Activated CD8-positive, alpha-beta T cell treated with anti-CD3 and anti-CD28 coated beads for 36 hours (primary cell): ENCODE measurements around the gene MAST4. TPM values are rescaled to one million over a fixed set of nuclear protein-coding genes. Genes with fewer than 3 reads are reported as not detected.
A peak's percentile ranks its signal among the peaks of the same experiment; 100 is the strongest.

Experiments used
- ATAC-seq: fragments of 200-7000 bp; cut with Tn5 transposase; one replicate; pipeline ENCODE4 v1.10.0; 2021; ENCODE audit warnings: mild to moderate bottlenecking, moderate library complexity
- CTCF ChIA-PET: fragments of 350-600 bp; sonication (Branson Sonifier 250); formaldehyde crosslinking; loops from one replicate; lab custom pipeline; 2021; ENCODE audit warnings: antibody characterized with exemption; lab: Charles Lee
- POLR2A ChIA-PET: fragments of 350-600 bp; sonication (Branson Sonifier 250); formaldehyde crosslinking; loops from one replicate; lab custom pipeline; 2021; ENCODE audit warnings: antibody characterized with exemption; lab: Charles Lee
- DNase-seq: peaks from one replicate; pipeline ENCODE4 v3.0.0-alpha.2; 2020
- H3K27ac Mint-ChIP-seq: one replicate; pipeline ENCODE4 v1.8.0; 2021; ENCODE audit warnings: mild to moderate bottlenecking, mixed read lengths
- H3K27me3 Mint-ChIP-seq: one replicate; pipeline ENCODE4 v1.8.0; 2021; ENCODE audit warnings: mixed read lengths
- H3K36me3 Mint-ChIP-seq: one replicate; pipeline ENCODE4 v1.8.0; 2021; ENCODE audit warnings: low read depth, mixed read lengths
- H3K4me1 Mint-ChIP-seq: one replicate; pipeline ENCODE4 v1.8.0; 2021; ENCODE audit warnings: low read depth, mixed read lengths
- H3K4me3 Mint-ChIP-seq: one replicate; pipeline ENCODE4 v1.8.0; 2021; ENCODE audit warnings: mild to moderate bottlenecking, moderate library complexity, mixed read lengths
- H3K9me3 Mint-ChIP-seq: one replicate; pipeline ENCODE4 v1.8.0; 2021; ENCODE audit warnings: mixed read lengths
- intact Hi-C: fragments of 100-400 bp; cut with micrococcal nuclease; formaldehyde crosslinking; loops from one replicate; pipeline ENCODE4 v1.10.0; 2022
- total RNA-seq, 2 experiments: library from RNA; stranded (reverse); gene quantifications; one replicate each; pipeline ENCODE4 v1.2.3, GENCODE V29; 2021
- TF ChIP-seq, protein P1 (sequence below): fragments of 200-600 bp; IDR thresholded peaks from one replicate; pipeline ENCODE4 v1.8.0; 2022; ENCODE audit warnings: antibody characterized with exemption, mild to moderate bottlenecking

MAST4 gene
- 10 to 100 TPM in 1 of 2 experiments, 1 to 10 TPM in 1; 7.6 to 10.0 TPM for total RNA-seq

DNA sequence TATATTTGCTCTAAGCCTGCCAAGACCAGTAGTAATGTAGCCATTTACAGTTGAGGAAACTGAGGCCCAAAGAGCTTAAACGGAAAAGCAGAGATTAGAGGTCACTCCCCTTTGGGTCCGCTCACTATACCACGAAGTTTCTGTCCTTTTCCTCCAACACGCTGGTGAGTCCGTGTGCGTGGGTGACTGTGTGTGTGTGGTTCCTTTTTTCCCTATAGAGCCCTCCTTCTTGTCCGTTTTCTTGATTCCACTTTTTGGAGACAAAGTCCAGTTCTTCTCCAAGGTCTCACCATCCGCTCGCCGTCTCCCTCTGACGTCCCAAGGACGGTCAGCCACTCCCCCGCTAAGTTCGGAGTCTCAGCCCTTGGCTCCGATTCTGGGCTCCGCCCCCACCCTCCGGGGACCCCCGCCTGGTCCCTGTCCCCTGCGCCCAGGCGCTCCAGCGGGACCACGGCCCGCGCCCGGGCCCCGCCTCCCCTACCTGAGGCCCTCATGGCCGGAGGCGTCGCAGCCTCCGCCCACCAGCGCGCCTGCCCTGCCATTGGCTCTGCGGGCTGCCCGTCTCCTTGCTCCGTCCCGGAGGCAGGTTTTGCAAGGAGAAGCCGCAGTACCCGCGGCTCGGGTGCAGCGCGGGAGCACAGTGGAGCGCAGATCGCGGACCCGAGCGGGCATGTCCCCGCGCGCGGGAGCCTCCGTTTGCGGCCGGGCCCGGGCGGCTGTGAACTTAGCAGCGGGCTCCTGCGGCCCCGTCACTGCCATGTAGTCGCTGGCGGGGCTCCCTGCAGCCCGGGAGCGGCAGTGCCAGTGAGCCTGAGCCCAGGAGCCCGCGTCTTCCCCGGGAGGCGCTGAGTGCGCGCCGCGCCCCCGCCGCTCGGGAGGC, at the start of gene MAST4:
MAST4 (plus strand) TSS at position 638 of the 880 bp plus-strand sequence. CDS start 263 bp downstream, outside the sequence.
- ChIA-PET CTCF (no interaction called here), POLR2A (no interaction called here)
- peak within 1 kb of the TSS; percentile 68 for H3K4me3 Mint-ChIP-seq
- no peaks in the 10 kb centered on the region for H3K36me3 Mint-ChIP-seq
- TF ChIP-seq, protein P1, sequence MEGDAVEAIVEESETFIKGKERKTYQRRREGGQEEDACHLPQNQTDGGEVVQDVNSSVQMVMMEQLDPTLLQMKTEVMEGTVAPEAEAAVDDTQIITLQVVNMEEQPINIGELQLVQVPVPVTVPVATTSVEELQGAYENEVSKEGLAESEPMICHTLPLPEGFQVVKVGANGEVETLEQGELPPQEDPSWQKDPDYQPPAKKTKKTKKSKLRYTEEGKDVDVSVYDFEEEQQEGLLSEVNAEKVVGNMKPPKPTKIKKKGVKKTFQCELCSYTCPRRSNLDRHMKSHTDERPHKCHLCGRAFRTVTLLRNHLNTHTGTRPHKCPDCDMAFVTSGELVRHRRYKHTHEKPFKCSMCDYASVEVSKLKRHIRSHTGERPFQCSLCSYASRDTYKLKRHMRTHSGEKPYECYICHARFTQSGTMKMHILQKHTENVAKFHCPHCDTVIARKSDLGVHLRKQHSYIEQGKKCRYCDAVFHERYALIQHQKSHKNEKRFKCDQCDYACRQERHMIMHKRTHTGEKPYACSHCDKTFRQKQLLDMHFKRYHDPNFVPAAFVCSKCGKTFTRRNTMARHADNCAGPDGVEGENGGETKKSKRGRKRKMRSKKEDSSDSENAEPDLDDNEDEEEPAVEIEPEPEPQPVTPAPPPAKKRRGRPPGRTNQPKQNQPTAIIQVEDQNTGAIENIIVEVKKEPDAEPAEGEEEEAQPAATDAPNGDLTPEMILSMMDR = no peak
- peaks cover 67% of the 10 kb centered on the region for H3K27me3 Mint-ChIP-seq
- no peaks in the 10 kb centered on the region for H3K9me3 Mint-ChIP-seq
- intact Hi-C loops = no loop called here
- peaks cover 8% of the 10 kb centered on the region for H3K4me1 Mint-ChIP-seq
- DNase-seq (peak; percentile 75), ATAC-seq (peak; percentile 95)
- H3K27ac Mint-ChIP-seq = no peak within 1 kb of the TSS

DNA sequence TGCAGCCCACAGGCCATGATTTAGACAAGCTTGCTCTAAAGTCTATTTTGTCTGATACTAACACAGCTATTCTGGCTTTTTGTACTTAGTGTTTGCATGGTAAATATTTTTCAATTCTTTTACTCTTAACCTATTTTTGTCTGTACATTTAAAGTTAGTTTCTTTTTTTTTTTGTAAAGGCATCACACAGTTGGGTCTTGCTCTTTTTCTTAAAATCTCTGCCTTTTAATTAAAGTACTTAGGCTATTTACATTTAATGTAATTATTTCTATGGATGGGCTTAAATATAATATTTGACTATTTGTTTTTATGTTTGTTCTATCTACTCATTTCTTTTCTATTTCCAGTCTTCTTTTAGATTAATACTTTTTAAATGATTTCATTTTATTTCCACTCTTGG, 49.7 kb upstream of the MAST4 start:
- TF ChIP-seq, protein P1 = no peak
- intact Hi-C loops = no loop called here
- Mint-ChIP-seq H3K27ac (no peak overlapping the region), H3K36me3 (no peaks in the 10 kb centered on the region), H3K27me3 (peaks cover 2% of the 10 kb centered on the region), H3K9me3 (peaks cover 2% of the 10 kb centered on the region), H3K4me1 (no peaks in the 10 kb centered on the region), H3K4me3 (no peak overlapping the region)
- POLR2A ChIA-PET = no interaction called here
- no peak for ATAC-seq
- CTCF ChIA-PET = no interaction called here
- no peak for DNase-seq

DNA sequence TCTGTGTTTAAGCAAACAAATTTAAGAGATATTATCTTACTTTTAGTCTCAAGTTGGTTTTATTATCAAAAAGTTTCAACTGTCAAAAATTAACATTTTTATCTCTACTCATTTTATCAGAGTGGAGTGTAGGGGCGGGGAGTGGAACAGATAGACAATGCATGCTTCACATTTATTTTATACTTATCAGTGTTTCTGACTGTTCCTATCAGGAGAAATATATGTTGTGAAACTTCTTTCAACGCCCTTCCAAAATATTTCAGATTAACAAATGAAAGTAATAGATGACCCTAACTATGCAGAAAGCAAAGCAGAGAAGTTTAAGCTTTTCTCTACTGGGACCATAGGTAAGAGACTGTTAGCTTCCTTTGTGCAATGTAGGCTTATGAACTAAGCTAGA, 44.9 kb upstream of the MAST4 start:
- H3K27me3 Mint-ChIP-seq = peaks cover 4% of the 10 kb centered on the region
- peaks cover 11% of the 10 kb centered on the region for H3K4me1 Mint-ChIP-seq
- ATAC-seq = no peak
- no peak overlapping the region for H3K27ac Mint-ChIP-seq
- TF ChIP-seq, protein P1 = no peak
- H3K9me3 Mint-ChIP-seq = peaks cover 7% of the 10 kb centered on the region
- no peaks in the 10 kb centered on the region for H3K36me3 Mint-ChIP-seq
- CTCF ChIA-PET = no interaction called here
- no peak for DNase-seq
- intact Hi-C loops = no loop called here
- H3K4me3 Mint-ChIP-seq = no peak overlapping the region
- POLR2A ChIA-PET = no interaction called here

DNA sequence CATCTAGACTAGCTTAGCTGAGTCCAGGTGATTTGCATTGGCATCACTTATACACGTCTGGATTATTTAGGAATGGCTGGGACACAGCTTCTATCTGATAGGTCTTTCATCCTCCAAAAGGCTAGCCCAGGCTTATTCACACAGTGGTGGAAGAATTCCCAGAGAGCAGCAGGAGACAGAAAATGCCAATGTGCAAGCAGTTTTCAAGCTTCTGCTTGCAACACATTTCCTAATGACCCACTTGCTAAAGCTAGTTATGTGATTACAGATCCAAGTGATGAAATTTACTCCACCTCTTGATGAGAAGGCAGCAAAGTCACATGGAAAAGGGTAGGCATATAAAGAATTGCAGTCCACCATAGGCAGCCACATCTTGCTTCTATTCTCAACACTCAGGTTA, 44.2 kb upstream of the MAST4 start:
- Mint-ChIP-seq H3K4me1 (peaks cover 11% of the 10 kb centered on the region), H3K9me3 (peaks cover 7% of the 10 kb centered on the region), H3K4me3 (no peak overlapping the region), H3K27me3 (peaks cover 4% of the 10 kb centered on the region), H3K36me3 (no peaks in the 10 kb centered on the region), H3K27ac (no peak overlapping the region)
- ChIA-PET POLR2A (no interaction called here), CTCF (no interaction called here)
- DNase-seq = no peak
- ATAC-seq = no peak
- intact Hi-C loops = no loop called here
- TF ChIP-seq, protein P1 = no peak

DNA sequence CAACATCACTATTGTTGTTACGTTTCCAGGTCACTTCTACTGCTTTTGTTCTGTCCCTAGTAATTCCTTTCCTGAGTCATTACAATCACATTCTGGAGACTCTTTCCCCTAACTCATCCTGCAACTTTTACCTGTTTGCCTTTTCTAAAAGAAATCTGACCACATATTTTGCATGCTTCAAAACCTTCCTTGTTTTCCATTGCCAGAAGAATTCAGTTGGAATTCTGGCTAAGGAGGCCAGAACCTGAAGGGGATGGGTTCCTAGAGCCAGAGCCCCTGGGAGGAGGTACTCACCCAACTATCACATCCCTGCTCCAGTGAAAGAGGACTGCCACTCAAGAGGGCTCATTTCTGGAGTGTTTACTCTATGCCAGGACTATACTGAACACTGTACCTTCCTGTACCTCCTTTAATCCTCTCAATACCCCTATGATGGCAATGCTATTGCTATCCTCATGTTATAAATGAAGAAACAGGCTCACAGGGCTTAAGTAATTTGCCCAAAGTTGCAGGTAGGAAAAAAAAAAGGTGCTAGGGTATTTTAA, 42.8 kb upstream of the MAST4 start:
- ChIA-PET CTCF (no interaction called here), POLR2A (no interaction called here)
- intact Hi-C loops = no loop called here
- Mint-ChIP-seq H3K9me3 (peaks cover 5% of the 10 kb centered on the region), H3K36me3 (no peaks in the 10 kb centered on the region), H3K4me1 (peaks cover 11% of the 10 kb centered on the region), H3K27me3 (peaks cover 6% of the 10 kb centered on the region), H3K4me3 (no peak overlapping the region), H3K27ac (no peak overlapping the region)
- TF ChIP-seq, protein P1 = no peak
- DNase-seq = no peak
- ATAC-seq = no peak
